GM12874 (cell line): Measurements from ENCODE around the gene MOB1A.

Source experiments
- TF ChIP-seq, protein P1 (sequence below): IDR thresholded peaks from 2 replicates; pipeline ENCODE4 v1.5.1; 2011; ENCODE audit warnings: low read depth, mild to moderate bottlenecking, control low read depth, low read length, moderate library complexity; ENCODE audit not compliant: insufficient read depth

The MOB1A gene

DNA sequence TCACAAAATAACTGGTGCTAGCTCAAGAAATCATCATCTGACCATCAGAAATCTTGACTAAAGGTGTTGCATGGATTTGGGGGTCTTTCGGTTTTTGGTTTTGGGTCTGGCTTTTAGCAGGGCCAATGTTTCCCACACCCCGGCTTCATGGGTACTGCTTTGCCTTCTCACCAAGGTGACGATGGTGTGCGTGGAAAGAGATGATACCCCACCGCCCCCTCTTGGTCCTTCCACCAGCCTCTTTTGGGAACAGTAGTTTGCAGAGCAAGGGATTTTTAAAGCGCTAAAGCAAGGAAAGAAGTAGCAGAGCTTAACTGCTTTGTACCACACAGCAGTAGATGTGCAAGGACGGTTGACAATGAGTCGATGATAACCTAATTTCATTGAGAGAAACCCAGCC, 73.3 kb downstream of the MOB1A start:
- TF ChIP-seq, protein P1, sequence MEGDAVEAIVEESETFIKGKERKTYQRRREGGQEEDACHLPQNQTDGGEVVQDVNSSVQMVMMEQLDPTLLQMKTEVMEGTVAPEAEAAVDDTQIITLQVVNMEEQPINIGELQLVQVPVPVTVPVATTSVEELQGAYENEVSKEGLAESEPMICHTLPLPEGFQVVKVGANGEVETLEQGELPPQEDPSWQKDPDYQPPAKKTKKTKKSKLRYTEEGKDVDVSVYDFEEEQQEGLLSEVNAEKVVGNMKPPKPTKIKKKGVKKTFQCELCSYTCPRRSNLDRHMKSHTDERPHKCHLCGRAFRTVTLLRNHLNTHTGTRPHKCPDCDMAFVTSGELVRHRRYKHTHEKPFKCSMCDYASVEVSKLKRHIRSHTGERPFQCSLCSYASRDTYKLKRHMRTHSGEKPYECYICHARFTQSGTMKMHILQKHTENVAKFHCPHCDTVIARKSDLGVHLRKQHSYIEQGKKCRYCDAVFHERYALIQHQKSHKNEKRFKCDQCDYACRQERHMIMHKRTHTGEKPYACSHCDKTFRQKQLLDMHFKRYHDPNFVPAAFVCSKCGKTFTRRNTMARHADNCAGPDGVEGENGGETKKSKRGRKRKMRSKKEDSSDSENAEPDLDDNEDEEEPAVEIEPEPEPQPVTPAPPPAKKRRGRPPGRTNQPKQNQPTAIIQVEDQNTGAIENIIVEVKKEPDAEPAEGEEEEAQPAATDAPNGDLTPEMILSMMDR = no peak

- TF ChIP-seq, protein P1 = no peak
These were observed 73.8 kb downstream of the MOB1A start for GRCh38 chr2:74104839-74105238.

DNA sequence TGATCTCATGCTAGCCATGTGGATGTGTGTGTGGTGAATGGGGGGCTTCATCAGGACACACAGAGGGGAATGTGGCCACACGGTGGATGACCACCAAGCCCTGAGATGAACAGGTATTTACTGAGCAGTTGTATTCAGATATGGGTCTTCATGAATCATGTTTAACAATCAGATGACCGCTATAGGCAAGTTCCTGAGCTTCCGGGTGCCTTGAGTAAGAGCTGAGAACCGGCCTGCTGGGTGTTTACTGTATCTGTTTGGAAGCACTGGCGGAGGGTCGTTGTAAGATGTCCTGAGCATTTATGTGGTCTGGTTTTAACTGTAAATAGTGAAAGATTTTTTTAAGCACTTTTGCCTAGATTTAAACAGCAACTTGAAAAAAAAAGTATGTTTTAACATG, 74.9 kb downstream of the MOB1A start:
- TF ChIP-seq, protein P1 = no peak
